Measurements from ENCODE around the gene HP.

Gene HP

GRCh38 chr16:72049110-72049509 is 5.2 kb upstream of the HP start:
- Histone ChIP-seq H2AK5ac (ENCODE audit: low read length) (no peak overlapping the region), H3K4me2 (ENCODE audit: low read length) (no peak overlapping the region), H3K4me1 (ENCODE audit: control insufficient read depth in 1 of 2, insufficient read depth in 2 of 2, low read length in 2 of 2) (no peaks in the 10 kb centered on the region), H2BK120ac (ENCODE audit: insufficient read depth, low read length, poor library complexity) (no peak overlapping the region), H4K91ac (ENCODE audit: low read depth, low read length) (no peak overlapping the region), H3K9me3 (ENCODE audit: insufficient read depth, low read depth, low read length) (peaks cover 3% of the 10 kb centered on the region), H3K27me3 (ENCODE audit: insufficient read depth, low read length) (no peaks in the 10 kb centered on the region), H3K79me2 (ENCODE audit: control insufficient read depth, insufficient read depth, low read length, poor library complexity) (no peaks in the 10 kb centered on the region), H2BK5ac (ENCODE audit: low read depth, low read length, poor library complexity) (no peak overlapping the region), H4K8ac (ENCODE audit: low read depth, low read length) (no peak overlapping the region), H3K36me3 (ENCODE audit: control insufficient read depth in 1 of 2, insufficient read depth in 2 of 2, low read length in 2 of 2) (no peaks in the 10 kb centered on the region), H4K12ac (ENCODE audit: low read depth, low read length) (no peak overlapping the region), H3K4me3 (ENCODE audit: low read depth, low read length) (no peak overlapping the region), H3K14ac (ENCODE audit: low read length) (no peak overlapping the region), H3K79me1 (ENCODE audit: low read length) (no peaks in the 10 kb centered on the region), H3K23ac (ENCODE audit: low read length) (no peak overlapping the region), H3K4ac (ENCODE audit: low read depth, low read length) (no peak overlapping the region), H2BK12ac (ENCODE audit: low read length) (no peak overlapping the region), H3K9ac (ENCODE audit: low read length) (no peak overlapping the region), H3K27ac (ENCODE audit: low read depth, low read length) (no peak overlapping the region), H3K18ac (ENCODE audit: low read length) (no peak overlapping the region), H2AFZ (ENCODE audit: insufficient read depth, low read length, poor library complexity) (no peak overlapping the region)
- no peak for DNase-seq

- no peak overlapping the region for H3K9ac ChIP-seq (ENCODE audit: low read length)
- no peak overlapping the region for H3K27ac ChIP-seq (ENCODE audit: low read depth, low read length)
- no peaks in the 10 kb centered on the region for H3K79me2 ChIP-seq (ENCODE audit: control insufficient read depth, insufficient read depth, low read length, poor library complexity)
- no peaks in the 10 kb centered on the region for H3K4me1 ChIP-seq (ENCODE audit: control insufficient read depth in 1 of 2, insufficient read depth in 2 of 2, low read length in 2 of 2)
- H4K8ac ChIP-seq (ENCODE audit: low read depth, low read length), result no peak overlapping the region
- H2BK120ac ChIP-seq (ENCODE audit: insufficient read depth, low read length, poor library complexity), result no peak overlapping the region
- no peak overlapping the region for H2BK5ac ChIP-seq (ENCODE audit: low read depth, low read length, poor library complexity)
- H3K18ac ChIP-seq (ENCODE audit: low read length), result no peak overlapping the region
- no peak overlapping the region for H2BK12ac ChIP-seq (ENCODE audit: low read length)
- no peak overlapping the region for H2AK5ac ChIP-seq (ENCODE audit: low read length)
- no peaks in the 10 kb centered on the region for H3K36me3 ChIP-seq (ENCODE audit: control insufficient read depth in 1 of 2, insufficient read depth in 2 of 2, low read length in 2 of 2)
- H3K4ac ChIP-seq (ENCODE audit: low read depth, low read length), result no peak overlapping the region
- H4K12ac ChIP-seq (ENCODE audit: low read depth, low read length), result no peak overlapping the region
- DNase-seq, result no peak
- H3K4me3 ChIP-seq (ENCODE audit: low read depth, low read length), result no peak overlapping the region
- H3K4me2 ChIP-seq (ENCODE audit: low read length), result no peak overlapping the region
- no peak overlapping the region for H3K14ac ChIP-seq (ENCODE audit: low read length)
- no CpG with 5 or more reads among the region's 4 CpGs for WGBS (ENCODE audit: extremely low coverage, insufficient coverage, insufficient read length)
- no peak overlapping the region for H3K23ac ChIP-seq (ENCODE audit: low read length)
- no peaks in the 10 kb centered on the region for H3K79me1 ChIP-seq (ENCODE audit: low read length)
- H2AFZ ChIP-seq (ENCODE audit: insufficient read depth, low read length, poor library complexity), result no peak overlapping the region
- no peaks in the 10 kb centered on the region for H3K27me3 ChIP-seq (ENCODE audit: insufficient read depth, low read length)
- no peak overlapping the region for H4K91ac ChIP-seq (ENCODE audit: low read depth, low read length)
- peaks cover 3% of the 10 kb centered on the region for H3K9me3 ChIP-seq (ENCODE audit: insufficient read depth, low read depth, low read length)
Observed at GRCh38 chr16:72050769-72051464, 3.4 kb upstream of the HP start.

GRCh38 chr16:72051818-72052217 is 2.5 kb upstream of the HP start:
- no peak overlapping the region for H4K12ac ChIP-seq (ENCODE audit: low read depth, low read length)
- no peak overlapping the region for H3K4me2 ChIP-seq (ENCODE audit: low read length)
- H2BK12ac ChIP-seq (ENCODE audit: low read length), result no peak overlapping the region
- no peak overlapping the region for H3K4ac ChIP-seq (ENCODE audit: low read depth, low read length)
- H3K79me2 ChIP-seq (ENCODE audit: control insufficient read depth, insufficient read depth, low read length, poor library complexity), result no peaks in the 10 kb centered on the region
- no peaks in the 10 kb centered on the region for H3K27me3 ChIP-seq (ENCODE audit: insufficient read depth, low read length)
- no peak overlapping the region for H2AK5ac ChIP-seq (ENCODE audit: low read length)
- no peak overlapping the region for H3K4me3 ChIP-seq (ENCODE audit: low read depth, low read length)
- H3K9ac ChIP-seq (ENCODE audit: low read length), result no peak overlapping the region
- H3K36me3 ChIP-seq (ENCODE audit: control insufficient read depth in 1 of 2, insufficient read depth in 2 of 2, low read length in 2 of 2), result no peaks in the 10 kb centered on the region
- H2BK120ac ChIP-seq (ENCODE audit: insufficient read depth, low read length, poor library complexity), result no peak overlapping the region
- no peaks in the 10 kb centered on the region for H3K79me1 ChIP-seq (ENCODE audit: low read length)
- no peak overlapping the region for H4K8ac ChIP-seq (ENCODE audit: low read depth, low read length)
- H4K91ac ChIP-seq (ENCODE audit: low read depth, low read length), result no peak overlapping the region
- H2AFZ ChIP-seq (ENCODE audit: insufficient read depth, low read length, poor library complexity), result no peak overlapping the region
- H2BK5ac ChIP-seq (ENCODE audit: low read depth, low read length, poor library complexity), result no peak overlapping the region
- no peak overlapping the region for H3K27ac ChIP-seq (ENCODE audit: low read depth, low read length)
- no peak overlapping the region for H3K14ac ChIP-seq (ENCODE audit: low read length)
- no peak overlapping the region for H3K23ac ChIP-seq (ENCODE audit: low read length)
- H3K18ac ChIP-seq (ENCODE audit: low read length), result no peak overlapping the region
- H3K9me3 ChIP-seq (ENCODE audit: insufficient read depth, low read depth, low read length), result peaks cover 3% of the 10 kb centered on the region
- no CpG with 5 or more reads among the region's 2 CpGs for WGBS (ENCODE audit: extremely low coverage, insufficient coverage, insufficient read length)
- no peaks in the 10 kb centered on the region for H3K4me1 ChIP-seq (ENCODE audit: control insufficient read depth in 1 of 2, insufficient read depth in 2 of 2, low read length in 2 of 2)
- DNase-seq, result no peak

GRCh38 chr16:72055911-72056310 is 1.6 kb downstream of the HP start:
- H3K4ac ChIP-seq (ENCODE audit: low read depth, low read length), result no peak overlapping the region
- no peaks in the 10 kb centered on the region for H3K4me1 ChIP-seq (ENCODE audit: control insufficient read depth in 1 of 2, insufficient read depth in 2 of 2, low read length in 2 of 2)
- H2AFZ ChIP-seq (ENCODE audit: insufficient read depth, low read length, poor library complexity), result no peak overlapping the region
- H3K27me3 ChIP-seq (ENCODE audit: insufficient read depth, low read length), result no peaks in the 10 kb centered on the region
- no peak overlapping the region for H3K9ac ChIP-seq (ENCODE audit: low read length)
- no CpG with 5 or more reads among the region's 4 CpGs for WGBS (ENCODE audit: extremely low coverage, insufficient coverage, insufficient read length)
- no peaks in the 10 kb centered on the region for H3K79me1 ChIP-seq (ENCODE audit: low read length)
- DNase-seq, result no peak
- H4K12ac ChIP-seq (ENCODE audit: low read depth, low read length), result no peak overlapping the region
- no peak overlapping the region for H4K91ac ChIP-seq (ENCODE audit: low read depth, low read length)
- no peak overlapping the region for H3K4me2 ChIP-seq (ENCODE audit: low read length)
- no peaks in the 10 kb centered on the region for H3K9me3 ChIP-seq (ENCODE audit: insufficient read depth, low read depth, low read length)
- no peak overlapping the region for H3K23ac ChIP-seq (ENCODE audit: low read length)
- H3K79me2 ChIP-seq (ENCODE audit: control insufficient read depth, insufficient read depth, low read length, poor library complexity), result no peaks in the 10 kb centered on the region
- H3K36me3 ChIP-seq (ENCODE audit: control insufficient read depth in 1 of 2, insufficient read depth in 2 of 2, low read length in 2 of 2), result no peaks in the 10 kb centered on the region
- no peak overlapping the region for H2BK120ac ChIP-seq (ENCODE audit: insufficient read depth, low read length, poor library complexity)
- H3K4me3 ChIP-seq (ENCODE audit: low read depth, low read length), result no peak overlapping the region
- H2AK5ac ChIP-seq (ENCODE audit: low read length), result no peak overlapping the region
- H3K14ac ChIP-seq (ENCODE audit: low read length), result no peak overlapping the region
- no peak overlapping the region for H4K8ac ChIP-seq (ENCODE audit: low read depth, low read length)
- no peak overlapping the region for H2BK5ac ChIP-seq (ENCODE audit: low read depth, low read length, poor library complexity)
- no peak overlapping the region for H2BK12ac ChIP-seq (ENCODE audit: low read length)
- no peak overlapping the region for H3K18ac ChIP-seq (ENCODE audit: low read length)
- no peak overlapping the region for H3K27ac ChIP-seq (ENCODE audit: low read depth, low read length)

Measured in trophoblast cell (in vitro differentiated cells and primary cell).